HS-5 (cell line): ENCODE data around the gene FOXL2.

ENCODE experiments used
- DNase-seq: peaks from one replicate; pipeline ENCODE4 v3.0.0-alpha.2; 2012; ENCODE audit warnings: low read depth

The FOXL2 gene

DNA sequence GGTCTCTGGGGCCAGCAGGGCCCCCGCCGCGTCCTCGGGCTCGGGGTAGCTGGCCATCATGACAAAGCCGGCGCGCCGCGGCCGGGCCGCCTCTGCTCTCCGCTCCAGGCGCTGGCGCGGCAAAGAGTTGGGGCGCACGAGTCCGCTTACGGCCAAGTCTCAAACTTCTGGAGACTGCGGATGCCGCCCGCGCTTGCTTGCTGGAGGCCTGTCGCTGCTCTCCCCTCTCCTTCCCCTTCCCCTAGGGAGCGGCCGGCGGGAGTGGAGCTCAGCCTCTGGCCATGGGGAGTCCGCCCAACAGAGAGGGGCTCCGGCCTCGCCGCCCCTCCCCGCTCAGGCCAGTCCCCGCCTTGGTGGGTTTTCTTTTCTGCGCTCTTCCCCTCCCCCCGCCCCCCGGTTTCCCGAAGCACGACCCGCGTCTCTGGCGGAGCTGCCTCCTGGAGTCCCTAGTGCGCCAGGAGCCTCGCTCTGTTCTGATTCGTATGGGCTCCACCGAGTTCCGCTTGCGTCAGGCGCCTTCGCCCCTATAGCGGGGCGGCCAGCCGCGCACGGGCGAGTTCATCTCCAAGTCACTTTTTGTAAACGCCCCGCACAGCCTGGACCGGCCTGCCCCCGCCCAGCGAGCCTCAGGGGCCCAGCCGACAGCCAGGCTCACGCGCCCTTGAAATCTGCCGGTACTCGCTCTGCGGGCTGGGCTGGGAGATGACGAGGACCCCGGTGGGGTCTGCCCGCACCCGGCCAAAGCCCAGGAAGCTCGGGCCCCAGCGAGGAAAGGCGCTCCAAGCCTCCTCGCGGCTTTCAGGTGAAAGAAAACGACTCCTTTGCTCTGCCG lies at the start of gene FOXL2, which contains the start of gene FOXL2NB:
Gene FOXL2, minus strand, starts transcription at position 475 of the 832 bp plus-strand sequence. Its CDS starts 415 bp downstream, at position 60.
Gene FOXL2NB, plus strand, starts transcription at position 555 of the 832 bp plus-strand sequence. Its CDS starts 148 bp downstream, at position 703.
- DNase-seq: no peak

DNA sequence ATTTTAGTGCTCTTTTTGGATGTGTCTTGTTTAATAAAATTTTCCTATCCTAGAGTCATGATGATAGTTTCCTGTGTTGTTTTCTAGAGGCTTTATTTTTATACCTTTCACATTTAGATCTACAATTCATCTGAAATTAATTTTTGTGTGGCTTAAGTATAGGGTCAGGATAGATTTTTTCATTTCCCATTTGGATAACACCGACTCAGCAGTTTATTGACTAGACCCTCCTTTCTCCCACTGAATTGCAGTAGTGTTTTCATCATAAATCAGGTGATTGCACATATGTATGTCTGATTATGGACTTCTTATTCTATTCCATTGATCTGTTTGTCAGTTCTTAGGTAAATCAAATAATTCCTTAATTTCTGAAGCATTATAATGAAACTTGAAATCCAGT lies 48.8 kb upstream of the FOXL2 start:
- no peak for DNase-seq

DNA sequence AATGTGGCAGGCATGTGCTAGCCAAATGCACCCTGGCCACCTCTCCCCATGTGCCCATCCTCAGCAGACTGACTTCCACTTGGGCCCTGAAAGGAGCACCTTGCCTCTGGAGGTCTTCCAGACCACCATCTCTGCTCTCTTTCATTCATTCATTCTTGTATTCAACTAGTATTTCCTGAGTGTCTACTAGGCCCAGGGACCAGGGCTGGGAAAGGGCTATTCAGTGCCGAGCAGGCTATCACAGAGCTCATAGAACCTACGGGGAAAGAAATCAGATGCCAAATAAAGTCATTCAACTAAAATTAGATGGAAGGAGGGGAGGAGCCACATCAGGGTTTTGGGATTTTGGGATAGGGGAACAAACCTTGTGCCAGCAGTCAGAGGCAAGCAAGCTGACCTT lies 40.2 kb upstream of the FOXL2 start:
- DNase-seq: no peak

DNA sequence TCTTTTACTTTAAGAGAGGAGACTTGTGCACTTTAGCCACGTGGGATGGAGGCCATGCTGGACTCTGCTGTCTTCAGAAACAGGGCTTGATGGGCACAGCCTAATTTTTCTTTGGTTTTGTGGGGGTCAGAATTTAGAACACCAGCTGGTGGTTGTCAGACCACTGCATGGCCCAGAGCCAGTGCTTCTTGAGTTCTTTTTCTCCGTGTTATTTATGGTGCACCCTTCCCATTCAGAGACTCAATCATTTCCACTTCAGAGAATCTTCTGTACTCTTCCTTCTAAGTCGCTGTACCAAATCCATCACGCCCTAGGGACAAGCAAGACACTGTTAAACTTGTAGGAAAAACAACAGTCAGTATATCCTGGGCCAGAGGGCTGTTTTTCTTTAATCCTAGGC lies 39.0 kb upstream of the FOXL2 start:
- DNase-seq: no peak

DNA sequence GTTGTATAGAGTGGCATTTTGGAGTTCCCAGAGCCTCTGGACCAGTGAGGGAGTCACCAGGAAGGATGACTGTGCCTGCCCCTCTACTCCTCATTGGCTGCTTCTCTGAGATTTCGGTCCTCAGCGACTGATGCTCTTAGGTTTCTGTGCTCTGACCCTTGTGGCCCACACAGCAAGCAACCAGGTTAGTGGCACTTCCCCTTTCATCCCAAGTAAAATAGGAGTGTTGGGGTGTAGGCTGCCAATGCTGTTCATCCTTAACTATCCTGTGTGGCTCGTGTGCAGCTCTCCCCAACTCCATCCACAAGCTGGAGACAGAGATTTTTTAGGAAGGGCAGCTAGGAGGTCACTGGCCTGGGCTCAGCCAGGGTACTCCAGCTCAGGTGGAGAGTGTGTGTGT lies 37.9 kb upstream of the FOXL2 start:
- no peak for DNase-seq

DNA sequence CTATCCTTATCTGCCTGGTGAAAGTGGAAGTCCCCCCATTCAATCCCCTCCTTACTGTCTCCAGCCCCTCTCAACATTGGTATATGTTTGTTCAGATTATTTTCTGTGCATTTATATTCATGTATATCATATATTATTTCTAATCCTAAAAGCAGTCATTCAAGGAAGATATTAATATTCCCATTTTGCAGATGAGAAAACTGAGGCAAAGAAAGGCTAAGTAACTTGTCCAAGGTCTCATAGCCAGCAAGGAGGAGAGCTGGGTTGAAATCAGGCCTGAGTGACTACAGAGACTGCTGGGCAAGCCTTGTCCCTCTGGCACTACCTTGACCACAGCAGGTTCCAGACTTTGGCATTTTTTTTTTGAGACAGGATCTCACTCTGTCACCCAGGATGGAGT lies 29.1 kb upstream of the FOXL2 start:
- DNase-seq: no peak

DNA sequence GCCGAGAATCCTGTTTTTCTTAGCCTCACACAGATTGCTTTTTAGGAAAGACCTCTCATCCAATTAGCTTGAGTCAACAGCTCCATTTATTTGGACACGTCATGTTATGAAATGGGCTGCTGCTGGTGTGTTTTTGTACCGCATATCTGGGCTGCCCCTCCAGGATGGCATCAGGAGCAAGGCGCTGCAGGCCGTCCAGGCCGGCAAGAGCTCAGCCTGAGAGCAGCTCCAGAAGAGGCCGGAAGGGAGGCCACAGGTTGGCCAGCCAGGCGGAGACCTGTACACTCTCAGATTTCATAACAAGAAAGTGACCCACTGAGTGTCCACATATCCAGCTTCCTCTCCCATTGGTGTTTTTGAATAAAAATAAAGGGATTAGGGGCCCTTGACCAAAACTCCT lies 28.4 kb upstream of the FOXL2 start:
- DNase-seq: no peak

DNA sequence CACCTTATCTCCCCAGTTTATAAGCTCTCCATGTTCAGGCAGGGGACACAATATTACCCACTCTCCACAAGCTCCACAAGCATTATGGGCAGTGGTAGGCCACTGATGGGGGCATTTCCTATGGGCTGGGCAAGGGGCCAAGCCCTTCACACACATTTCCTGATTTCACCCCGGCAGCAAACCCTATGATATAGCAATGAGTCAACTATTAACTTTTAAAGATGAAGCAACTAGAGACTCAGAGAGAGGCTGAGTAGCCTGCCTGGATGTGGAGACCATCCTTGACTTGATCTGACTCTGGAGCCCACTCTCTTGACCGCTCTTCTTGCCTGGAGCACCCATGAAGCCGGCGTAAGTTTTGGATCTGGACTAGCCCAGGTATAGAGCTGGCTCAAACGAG lies 27.5 kb upstream of the FOXL2 start:
- peak; percentile 51 for DNase-seq

DNA sequence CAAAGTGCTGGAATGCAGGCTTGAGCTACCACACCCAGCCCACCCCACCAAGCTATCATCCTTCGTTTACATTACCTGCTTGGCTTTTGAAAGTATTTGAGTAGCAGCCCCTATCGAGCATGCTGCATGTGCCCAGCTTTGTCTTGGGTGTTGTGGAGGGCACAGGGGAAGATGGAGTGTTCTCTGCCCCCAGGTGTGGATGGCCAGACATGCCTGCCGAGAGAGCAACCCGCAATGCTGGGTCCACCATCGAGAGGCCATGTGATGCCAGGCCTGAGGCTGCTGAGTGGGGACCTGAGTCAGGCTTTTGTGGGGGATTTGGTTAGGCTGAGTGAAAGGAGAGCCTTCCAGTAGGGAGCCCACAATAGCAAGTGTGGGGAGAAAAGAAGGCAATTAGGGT lies 26.0 kb upstream of the FOXL2 start:
- DNase-seq: no peak

DNA sequence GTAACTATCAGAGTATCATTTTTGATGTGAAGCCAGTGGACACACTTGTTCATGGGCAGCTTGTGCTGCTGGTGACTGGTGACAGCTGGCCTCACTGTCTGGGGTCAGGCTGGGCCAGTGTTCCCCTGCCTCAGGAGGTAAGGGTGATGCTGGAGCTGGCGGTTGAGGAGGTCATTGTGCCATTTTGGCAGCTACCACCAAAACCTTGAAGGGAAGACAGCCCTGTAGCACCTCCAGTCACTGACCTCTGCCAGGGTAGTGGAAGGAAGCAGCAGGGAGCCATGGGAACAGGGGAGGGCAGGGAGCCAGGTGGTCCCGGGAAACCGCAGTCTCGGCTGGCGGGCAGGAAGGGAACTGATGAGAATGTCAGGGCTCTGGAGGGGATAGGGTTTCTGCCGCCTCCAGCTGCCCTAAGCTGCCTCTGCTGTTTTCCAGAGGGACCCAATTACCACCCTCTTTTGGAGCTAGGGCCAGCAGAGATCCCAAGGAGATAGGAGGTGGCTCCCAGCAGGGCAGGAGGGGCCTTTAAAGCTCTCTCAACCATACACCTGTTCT lies 24.9 kb upstream of the FOXL2 start:
- no peak for DNase-seq

DNA sequence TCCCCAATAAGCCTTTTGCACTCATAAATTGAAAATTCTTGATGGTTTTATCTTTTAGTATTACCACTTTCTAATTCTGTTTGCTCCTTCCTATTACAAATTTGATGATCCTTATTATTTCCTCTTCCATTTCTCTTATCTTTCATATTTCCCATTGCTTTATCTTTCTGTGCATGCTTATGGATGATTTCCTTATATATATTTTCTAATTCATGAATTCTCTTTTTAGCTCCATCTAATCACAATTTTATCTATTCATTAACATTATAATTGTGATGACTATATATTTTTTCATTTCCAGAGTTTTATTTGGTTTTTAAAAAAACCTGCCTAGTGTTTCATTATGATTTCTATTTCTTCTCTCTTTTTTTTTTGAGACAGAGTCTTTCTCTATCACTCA lies 18.0 kb upstream of the FOXL2 start:
- DNase-seq: no peak

DNA sequence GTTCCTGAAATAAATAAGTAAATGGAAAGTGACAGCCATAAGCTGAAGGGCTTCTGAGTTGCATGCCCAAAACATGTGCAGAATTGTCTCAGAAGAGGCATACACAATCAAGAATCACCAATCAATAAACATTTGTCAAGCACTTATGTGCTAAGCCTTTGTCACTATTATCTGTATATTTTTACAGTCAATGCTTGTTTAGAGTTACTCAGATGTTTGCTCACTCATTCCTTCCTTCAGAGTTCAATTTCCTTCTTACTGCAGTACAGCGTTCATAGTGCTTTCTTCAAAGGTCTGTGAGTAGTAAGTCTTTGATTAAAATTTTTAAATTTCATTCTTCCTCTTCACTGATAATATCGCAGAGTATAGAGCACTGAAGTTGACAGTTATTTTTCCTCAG lies 17.3 kb upstream of the FOXL2 start:
- no peak for DNase-seq

DNA sequence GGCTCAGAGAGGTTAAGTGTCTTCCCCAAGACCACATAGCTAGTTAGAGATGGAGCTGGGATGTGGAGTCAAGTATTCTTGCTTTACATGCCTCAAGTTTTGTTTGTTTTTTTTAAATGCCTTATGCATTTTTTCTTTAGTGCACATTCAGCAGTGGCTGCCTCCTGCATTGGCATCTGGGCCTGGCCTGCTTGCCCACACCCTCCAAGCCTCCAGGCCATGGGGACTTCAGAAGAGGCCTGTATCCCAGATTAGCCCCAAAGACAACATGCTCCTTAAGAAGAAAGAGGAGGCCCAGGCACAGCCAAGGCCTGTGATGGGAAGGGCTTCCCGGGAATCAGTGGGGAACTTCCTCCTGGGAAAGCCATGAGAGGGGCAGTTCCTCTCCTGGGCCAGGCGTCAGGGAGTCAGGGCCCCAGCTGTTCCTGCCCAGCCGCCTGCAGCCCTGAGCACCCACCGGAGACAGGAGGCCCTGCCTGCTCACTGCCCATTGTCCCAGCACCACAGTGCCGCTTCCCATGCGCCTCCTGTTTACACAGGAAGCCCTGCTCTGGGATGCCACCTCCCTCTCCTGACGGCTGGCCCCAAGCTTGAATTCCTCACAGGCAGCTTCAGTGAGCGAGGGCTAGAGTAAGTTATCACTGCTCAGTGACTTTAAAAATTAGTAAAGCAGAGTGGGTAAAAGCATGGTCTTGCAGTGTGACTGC lies 16.1 kb upstream of the FOXL2 start:
- DNase-seq: no peak

DNA sequence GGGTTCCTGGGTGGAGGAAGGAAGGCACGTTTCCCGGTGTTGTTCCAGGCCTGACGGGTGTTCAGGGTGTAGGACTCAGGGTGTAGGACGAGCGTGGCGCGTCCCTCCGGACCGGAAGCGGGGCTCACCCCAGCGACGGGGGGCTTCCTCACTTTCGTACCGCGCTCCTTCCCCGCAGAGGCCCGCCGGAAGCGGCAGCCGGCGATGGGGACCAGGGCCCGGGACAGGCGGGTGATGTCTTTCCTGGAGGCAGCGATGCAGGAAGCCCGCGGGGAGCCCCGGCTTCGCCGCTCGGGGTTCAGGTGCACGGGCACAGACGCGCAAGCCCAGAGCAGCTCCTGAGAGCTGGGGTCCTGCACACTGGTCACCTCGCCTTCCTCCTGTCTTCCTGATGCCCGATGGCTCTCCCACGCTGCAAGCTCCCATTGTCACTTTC lies 13.5 kb upstream of the FOXL2 start:
- DNase-seq: no peak

DNA sequence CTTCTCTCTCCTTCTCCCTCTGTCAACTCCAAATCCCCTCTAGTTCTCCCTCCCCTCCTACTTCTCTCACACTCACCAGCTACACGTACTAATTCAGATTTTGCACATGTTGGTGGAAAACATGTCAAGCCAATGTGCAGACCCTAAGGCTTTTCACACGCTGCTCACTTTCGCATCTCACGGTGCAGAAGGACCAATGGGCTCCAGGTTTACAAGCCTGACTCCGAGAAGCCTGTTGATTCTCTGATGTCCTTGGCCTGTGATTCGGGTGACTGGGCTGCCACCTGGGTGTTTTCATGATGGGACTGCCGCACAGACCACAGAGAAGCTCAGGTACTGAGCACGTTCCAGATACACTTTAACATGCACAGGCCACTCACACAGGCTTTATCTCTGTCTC lies 3.8 kb upstream of the FOXL2 start:
- DNase-seq: no peak

DNA sequence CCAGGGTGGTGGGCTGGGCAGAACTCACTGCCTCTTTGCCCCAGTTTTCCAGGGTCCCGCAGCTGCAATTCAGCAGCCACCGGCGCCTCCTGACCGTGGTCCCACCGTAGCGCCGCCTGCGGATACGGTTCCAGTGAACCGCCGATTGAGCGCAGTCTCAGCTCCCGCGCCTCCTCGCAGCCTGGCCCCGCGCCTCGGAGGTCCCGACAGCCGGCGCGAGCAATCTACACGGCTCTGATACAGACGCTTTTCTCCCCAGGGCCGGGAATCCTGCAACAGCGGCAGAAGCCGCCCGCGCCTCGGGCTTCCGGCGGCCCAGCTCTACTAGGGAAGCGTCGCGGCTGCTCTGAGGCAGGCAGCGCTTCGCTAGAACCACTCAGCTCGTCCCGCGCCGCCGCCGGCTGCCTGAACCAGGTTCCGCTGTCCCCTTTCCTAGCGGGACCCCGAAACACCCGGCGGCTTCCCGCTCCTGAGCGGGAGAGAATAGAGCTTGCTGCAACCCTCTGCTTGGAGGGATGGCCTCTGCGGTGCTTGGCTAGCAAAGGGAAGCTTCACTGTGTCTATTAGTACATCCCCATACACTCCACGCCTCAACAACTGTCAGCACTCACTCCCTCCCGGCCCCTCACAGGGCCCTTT lies 3.2 kb upstream of the FOXL2 start:
- DNase-seq: no peak

DNA sequence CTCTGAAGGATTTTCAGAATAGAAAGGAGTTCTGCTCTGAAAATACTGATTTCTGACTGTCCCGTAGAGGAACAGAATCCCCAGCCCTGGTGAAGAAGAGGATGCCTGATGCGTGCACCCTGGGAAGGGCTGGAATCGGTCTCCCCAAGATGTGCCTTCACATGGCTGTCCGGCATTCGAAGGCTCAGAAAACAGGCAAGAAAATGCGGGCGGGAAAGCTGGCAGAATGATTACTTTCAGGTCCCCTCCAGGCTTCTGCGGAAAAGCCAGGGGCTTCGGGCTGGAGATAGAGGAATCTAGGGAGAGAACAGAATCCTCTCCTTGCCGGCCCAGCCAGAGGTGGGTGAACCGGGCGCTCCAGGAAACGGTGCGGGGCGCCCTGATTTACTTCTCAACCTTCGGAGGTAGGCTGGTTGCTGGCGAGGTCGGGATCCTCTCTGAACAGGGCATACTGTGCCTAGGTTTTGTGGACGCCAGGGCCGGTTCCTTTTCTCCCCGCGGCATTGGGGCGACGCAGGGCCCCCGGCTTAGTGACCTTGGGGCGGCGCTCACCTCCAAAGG lies 2.6 kb upstream of the FOXL2 start:
- DNase-seq: no peak

DNA sequence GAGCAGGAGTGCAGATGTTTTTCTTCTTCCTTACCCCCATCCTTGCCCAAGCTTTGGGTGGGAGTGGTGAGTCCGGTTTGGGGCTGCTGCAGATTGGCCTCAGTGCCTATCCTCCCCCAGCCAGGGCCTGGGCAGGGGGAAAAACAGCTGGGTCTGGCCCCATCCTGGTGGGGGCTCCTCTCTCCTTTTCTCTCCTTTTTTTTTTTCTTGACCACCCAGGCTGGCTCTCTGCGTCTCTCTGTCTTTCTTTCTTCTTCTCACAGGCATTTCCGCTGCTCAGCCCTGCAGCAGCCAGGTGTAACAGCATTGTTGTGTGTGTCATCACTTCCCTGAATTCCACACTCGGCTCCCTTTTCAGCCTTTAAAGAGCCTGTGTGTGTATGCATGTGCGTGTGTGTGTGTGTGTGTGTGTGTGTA lies 2.1 kb upstream of the FOXL2 start:
- no peak for DNase-seq

DNA sequence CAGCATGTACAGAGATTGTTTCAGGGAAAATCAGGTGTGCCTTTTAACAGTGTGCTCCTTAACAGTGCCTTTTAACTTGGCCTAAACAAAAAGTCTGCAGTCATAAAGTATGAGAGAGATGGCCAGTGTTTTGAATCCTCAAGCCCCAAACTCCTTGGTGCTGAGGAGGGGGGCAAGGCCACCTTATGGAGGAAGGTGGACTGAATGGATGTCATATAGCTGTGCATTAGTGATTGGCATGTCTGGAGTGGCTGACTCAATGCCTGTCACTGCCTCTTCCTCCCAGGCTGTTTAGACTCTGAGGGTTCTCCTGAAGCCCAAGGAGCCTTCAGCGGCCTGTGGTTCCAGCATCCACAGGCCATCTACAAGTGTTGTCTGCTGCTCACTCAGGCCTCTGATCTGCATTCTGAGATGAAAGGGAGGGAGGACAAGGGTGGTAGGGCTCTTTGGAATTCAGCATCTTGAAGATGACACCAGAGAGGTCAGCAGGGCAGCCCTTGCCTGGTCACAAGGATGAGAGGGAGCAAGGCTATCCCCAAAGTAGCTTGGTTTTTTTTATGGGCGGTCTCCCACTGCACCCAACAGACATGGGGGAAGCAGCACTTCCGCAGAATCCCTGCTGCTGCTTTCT lies 1.5 kb upstream of the FOXL2 start:
- DNase-seq: no peak

DNA sequence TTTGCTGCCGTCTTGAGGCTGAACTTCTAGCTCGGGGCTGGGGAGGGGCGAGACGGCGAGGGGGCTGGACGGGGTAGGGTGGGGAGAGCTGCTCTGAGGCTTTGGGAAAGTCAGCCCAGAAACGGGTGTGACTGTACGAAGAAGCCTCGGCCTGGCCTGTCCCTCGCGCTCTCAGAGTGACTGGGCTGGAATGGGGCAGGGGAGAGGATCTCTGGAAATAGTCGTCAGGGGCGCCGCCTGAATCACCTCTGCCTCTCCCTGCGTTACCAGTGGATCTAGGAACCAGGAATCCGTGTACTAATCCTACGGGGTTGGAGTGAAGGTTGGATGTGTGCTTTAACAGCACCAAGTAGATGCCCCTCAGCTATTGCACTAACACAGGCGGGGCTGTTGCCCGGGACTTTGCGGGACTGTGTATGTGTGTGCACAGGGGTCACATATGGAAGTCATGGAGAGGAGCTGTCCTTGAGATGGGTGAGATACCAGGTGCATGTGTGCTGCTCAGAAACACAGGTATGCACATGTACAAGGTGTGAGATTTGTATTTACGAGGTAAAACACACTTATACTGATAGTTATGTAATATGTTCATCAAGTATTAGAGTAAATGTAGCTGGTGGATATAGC lies 671 bp upstream of the FOXL2 start:
- DNase-seq: no peak
